ENCODE measurements around the gene POU2AF3.
"Not testable (repeated sequence)": the region's sequence is repeated elsewhere in the genome, so short reads cannot be mapped to it uniquely, and the experiment has no call there.

Gene POU2AF3, protein sequence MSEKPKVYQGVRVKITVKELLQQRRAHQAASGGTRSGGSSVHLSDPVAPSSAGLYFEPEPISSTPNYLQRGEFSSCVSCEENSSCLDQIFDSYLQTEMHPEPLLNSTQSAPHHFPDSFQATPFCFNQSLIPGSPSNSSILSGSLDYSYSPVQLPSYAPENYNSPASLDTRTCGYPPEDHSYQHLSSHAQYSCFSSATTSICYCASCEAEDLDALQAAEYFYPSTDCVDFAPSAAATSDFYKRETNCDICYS

DNA sequence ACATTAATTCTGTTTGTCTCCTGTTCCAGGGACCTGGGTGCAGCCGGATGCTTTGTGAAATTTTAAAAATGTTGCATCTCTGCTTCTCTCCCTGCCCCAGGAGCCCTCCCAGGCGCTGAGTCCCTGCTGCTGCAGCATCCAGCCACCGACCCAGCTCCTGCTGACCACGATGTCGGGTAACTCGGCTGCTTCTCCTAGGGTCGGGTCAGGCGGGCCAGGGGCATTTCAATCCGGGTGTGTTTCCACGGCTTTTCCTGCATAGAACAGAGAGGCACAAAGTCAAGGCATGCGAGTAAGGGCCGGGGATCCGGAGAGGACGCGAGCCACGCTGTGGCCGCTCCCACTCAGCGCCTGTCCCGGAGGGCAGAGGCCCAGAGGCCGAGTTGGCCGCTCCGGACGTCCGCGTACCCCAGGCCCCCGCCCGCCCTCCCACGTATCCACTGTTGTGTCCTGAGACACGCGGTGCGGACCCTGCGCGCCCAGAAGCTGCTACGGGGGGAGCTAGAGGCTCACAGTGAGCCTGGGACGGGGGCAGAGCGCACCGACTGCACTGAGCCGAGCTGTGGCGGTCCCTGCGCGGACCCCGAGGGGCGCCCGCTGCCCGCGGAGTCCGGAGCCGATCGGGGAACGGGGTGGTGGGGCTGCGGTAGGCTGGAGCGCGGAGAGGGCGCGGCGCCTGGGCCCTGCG, at the start of gene POU2AF3:
Gene POU2AF3, plus strand, starts transcription at position 134 of the 688 bp plus-strand sequence. Its CDS starts 36 bp downstream, at position 170.
- DNase-seq: no peak

DNA sequence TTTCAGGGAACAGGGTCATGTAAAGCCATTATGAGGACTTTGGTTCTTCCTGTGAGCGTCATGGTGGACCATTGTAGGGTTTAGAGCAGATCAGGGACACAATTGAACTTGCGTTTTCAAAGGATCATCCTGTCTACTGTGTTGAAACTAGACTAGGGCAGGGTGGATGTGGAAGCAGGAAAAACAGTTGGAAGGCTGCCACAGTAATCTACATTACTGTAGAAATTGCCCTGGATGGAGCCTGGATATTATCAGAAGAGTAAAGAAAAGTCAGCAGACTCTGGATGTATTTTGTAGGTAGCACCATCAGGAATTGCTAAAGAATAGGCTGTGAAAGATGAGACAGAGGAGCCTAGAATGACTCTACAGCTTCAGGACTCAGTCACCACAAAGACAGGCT, 47.4 kb upstream of the POU2AF3 start:
- DNase-seq: no peak

DNA sequence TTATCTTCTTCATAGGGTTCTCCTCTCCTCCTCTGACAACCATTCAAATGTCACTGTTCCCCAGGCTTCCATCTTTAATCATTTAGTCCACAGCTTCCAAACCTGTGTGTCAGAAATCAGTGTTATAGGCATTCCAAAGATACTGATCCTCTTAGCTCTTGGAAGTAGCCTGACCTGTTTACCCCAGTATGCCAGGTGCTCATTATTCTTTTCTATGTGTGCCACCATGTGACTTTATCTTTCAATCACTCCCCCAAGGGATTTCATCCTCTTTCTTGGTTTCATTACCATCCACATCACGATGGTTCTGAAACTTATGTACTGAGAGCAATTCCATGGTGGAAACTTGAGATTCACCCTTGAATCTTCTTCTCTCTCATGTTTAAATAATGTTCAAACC, 45.2 kb upstream of the POU2AF3 start:
- DNase-seq: no peak

DNA sequence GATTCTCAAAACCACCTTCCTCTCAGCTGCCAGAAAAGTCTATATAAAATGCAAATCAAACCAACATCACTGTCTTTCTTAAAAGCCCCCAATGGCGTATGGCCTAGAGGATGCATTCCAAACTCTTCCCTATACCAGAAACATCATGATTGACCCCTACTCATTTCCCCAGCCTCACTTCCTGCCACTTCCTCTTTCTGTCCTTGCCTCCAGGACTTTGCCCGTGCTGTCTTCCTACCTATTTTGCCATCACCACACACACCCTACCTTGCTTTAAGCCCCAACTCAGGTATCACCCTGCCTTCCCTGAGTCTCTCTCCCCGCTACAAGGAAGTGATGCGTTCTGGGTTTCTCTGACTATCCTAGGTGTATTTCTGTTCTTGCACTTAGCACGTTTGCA, 44.7 kb upstream of the POU2AF3 start:
- DNase-seq: no peak

- no peak for DNase-seq
Observed at GRCh38 chr11:111258046-111258445, 40.3 kb upstream of the POU2AF3 start.

DNA sequence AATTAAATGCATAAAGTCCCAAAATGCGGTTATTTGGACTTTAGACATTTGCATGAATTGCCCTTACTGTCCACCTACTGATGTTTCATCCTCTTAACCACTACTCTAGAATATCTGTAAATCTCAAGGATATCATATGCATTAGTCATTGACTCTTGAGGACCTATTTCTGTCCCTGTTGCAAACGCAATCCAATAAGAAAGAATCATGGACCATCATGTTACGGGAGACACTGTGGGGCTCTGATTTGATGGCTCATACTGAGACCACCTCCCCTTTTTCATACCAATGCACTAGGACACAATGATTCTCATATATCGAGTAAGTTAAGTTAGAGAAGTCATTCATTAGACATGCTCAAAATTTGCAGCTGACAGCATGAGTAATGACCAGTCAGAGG, 38.5 kb upstream of the POU2AF3 start:
- DNase-seq: no peak

DNA sequence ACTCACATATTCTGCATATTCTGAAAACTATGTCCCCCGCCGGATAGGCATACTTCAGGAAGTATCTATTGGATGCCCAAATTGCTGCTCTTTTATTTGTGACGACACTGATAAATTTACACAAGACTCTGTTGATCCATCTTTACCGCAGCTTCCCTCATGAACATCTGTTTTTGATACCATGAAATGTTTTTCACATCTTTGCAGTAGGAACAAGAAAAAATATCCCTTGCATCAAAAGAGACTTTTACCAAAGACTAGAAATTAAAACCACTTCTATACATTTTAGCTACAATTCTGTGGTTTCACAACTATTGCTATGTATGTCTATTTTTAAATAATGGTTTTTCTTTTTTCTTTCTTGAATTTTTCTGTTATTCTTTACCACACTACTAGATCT, 37.5 kb upstream of the POU2AF3 start:
- DNase-seq: no peak

- DNase-seq: no peak
Observed at GRCh38 chr11:111264646-111265045, 33.7 kb upstream of the POU2AF3 start.

DNA sequence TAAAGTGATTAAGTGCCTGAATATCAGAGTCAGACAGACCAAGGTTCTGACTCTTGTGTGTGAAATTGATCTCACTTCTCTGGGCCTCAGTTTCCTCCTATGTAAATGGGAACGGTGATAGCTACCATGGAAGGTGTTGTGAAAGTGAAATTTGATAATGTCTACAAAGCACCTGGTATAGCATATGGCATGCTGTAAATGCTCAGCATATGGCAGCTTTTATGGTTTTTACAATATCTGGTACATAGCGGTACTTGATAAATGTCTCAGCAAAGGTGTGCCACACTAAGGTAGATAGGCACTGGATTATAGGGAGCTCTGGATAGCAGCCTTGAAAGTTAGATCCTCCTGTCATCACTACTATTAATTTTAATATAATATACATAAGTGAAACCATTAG, 32.9 kb upstream of the POU2AF3 start:
- no peak for DNase-seq

GRCh38 chr11:111268303-111268702, 30.0 kb upstream of the POU2AF3 start:
- not testable (repeated sequence) for DNase-seq

- no peak for DNase-seq
Observed at GRCh38 chr11:111269146-111269868, 29.0 kb upstream of the POU2AF3 start.

- DNase-seq: no peak
Observed at GRCh38 chr11:111272420-111272819, 25.9 kb upstream of the POU2AF3 start.

- no peak for DNase-seq
Observed at GRCh38 chr11:111282562-111283075, 15.7 kb upstream of the POU2AF3 start.

DNA sequence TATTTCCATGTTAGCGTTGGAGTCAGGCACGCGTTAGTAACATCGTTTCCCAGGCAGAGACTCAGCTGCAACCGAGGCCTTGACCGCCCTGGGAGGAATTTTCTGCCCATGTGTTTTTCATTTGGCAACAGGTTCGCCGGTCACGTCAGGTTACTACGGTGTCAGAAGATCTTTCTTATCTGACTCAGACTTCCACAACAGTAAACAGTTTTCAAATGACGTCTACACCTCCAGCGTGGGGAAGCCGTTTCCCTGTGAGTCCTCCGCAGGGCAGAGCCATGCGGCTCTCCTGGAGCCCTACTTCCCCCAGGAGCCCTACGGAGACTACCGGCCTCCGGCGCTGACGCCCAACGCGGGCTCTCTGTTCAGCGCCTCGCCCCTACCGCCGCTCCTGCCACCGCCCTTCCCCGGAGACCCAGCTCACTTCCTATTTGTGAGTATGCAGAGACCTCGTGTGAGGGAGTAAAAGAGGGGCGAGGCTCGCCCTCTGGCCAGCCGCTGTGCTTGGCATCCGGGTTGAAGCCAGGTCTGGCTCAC, 14.3 kb upstream of the POU2AF3 start:
- DNase-seq: no peak

GRCh38 chr11:111285189-111286091, 12.9 kb upstream of the POU2AF3 start:
- no peak for DNase-seq

DNA sequence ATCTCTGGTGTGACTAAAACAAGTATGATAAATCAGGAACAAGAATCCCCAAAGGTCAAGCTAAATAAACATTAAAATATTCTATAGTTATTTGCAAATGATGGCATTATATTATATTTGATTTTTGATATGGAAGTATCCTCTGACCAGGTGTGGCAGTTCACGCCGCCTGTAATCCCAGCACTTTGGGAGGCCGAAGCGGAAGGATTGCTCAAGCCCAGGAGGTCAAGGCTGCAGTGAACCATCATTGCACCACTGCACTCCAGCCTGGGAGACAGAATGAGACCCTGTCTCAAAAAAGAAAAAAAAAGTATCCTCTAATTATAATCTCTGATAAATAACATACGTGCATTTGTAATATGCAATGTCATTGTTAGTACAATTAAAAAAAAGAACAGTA, 6.6 kb upstream of the POU2AF3 start:
- no peak for DNase-seq

DNA sequence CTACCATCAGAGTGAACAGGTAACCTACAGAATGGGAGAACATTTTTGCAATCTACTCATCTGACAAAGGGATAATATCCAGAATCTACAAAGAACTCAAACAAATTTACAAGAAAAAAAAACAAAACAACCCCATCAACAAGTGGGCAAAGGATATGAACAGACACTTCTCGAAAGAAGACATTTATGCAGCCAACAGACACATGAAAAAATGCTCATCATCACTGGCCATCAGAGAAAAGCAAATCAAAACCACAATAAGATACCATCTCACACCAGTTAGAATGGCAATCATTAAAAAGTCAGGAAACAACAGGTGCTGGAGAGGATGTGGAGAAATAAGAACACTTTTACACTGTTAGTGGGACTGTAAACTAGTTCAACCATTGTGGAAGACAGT, 5.9 kb upstream of the POU2AF3 start:
- not testable (repeated sequence) for DNase-seq

- no peak for DNase-seq
Observed at GRCh38 chr11:111296196-111296595, 2.1 kb upstream of the POU2AF3 start.

GRCh38 chr11:111297696-111298095, 650 bp upstream of the POU2AF3 start:
- DNase-seq: no peak

GRCh38 chr11:111299101-111300026, 1.0 kb downstream of the POU2AF3 start:
- no peak for DNase-seq

- DNase-seq: no peak
Observed at GRCh38 chr11:111300569-111300968, 2.2 kb downstream of the POU2AF3 start.
